CD4-positive, alpha-beta T cell treated with Interleukin-6 for 4 hours (primary cell): ENCODE measurements around the gene UBA1.
"Not testable (repeated sequence)": the region's sequence is repeated elsewhere in the genome, so short reads cannot be mapped to it uniquely, and the experiment has no call there.

ENCODE experiments used
- DNase-seq: peaks from one replicate; pipeline ENCODE4 v3.0.0-alpha.2; 2020; ENCODE audit warnings: mixed read lengths

UBA1 gene

DNA sequence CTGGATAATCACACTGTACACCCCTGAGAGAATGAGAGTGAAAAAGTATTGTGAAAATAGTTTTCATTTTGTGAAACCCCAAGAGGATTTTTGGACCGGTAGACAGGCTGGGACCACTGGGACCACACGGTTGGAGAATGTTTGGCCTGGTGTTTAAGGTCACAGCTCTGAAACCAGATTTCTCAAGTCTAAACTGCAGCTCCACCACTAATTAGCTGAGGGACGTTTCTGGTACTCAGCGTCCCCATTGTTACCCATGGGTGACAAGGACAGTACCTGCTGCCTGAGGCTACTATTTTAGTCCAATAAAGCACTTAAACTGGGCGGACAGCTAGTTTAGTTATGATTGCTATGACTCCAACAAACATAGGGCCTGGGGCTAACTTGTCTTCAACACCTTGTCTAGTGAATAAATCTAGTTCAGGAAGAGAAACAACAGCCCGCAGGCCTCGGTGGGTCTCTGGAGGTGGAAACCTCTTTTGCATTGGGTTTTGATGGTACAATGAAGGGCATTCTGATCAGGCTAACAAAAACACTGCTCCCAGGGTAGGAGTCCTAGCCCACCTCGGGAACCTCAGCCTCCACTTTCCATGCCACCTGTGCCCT lies 38.7 kb downstream of the UBA1 start:
- DNase-seq = no peak

DNA sequence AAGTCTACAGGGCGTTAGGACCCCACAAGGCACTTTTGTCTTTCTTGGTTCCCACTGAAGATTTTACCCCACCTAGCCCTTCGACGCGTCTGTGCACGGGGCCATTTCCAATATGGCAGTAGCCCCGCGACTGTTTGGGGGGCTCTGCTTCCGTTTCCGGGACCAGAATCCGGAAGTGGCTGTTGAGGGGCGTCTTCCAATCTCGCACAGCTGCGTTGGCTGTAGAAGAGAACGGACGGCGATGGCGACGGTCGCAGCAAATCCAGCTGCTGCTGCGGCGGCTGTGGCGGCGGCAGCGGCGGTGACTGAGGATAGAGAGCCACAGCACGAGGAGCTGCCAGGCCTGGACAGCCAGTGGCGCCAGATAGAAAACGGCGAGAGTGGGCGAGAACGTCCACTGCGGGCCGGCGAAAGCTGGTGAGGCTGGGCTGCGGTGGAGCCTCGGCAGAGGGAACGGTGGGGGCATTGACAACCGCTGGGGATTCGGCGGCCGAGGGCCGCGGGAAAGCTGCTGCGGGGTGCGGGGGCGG lies 39.2 kb downstream of the UBA1 start, which contains the start of gene USP11:
TSS of gene USP11 (plus strand) at position 207 of the 530 bp plus-strand sequence. CDS start at position 242, 35 bp downstream.
- peak; percentile 38 for DNase-seq

DNA sequence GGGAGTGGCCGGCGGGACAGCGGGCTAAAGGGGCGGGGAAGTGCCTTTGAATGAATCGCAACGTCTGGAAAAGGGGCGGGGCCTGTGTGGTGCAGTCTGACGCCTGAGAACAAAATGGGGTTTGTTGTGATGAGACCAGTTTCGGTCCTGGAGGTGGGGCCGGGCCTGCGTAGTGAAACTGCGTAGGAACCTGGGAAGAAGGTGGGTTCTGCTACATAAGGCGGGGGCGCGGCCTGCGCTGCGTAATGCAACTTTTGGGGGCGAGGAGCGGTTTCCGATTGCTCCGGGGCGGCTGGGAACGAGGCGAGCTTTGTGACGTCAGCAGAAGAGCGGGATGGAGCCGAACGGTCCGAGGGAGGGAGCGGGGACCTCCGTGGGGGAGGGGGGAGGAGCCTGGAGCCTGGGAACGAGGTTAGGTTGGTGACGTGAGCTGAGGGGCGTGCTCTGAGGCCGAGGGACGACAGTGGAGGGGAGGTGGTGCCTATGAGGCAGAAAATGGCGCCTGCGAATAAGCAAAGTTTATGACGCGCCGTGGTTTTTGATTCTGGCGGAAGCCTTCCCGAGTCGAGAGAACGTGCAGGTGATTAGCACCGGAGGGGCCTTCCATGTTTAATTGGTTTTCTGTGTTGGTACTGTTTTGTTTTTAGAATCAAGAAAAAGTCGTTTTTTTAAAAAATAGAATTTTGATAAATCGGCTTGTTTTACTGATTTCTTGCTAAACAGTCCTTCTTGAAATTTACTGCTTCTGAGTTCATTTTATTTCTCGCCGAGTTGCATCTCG lies 39.9 kb downstream of the UBA1 start:
- DNase-seq = peak; percentile 98

DNA sequence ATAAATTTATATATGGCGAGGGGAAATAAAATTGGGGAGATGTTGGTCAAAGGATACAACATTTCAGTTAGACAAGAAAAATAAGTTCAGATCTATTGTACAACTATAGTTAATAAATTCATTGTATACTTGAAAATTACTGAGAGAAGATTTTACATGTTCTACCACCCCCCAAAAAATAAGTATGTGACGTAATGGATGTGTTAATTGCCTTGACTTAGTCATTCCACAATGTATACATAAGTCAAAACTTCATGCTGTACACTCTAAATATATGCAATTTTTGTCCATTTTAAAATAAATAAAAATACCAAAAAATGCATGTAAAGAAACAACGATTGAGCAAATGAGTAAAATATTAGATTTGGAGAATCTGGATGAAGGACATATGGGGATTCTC lies 41.0 kb downstream of the UBA1 start:
- DNase-seq = no peak

GRCh38 chrX:47235691-47236103 lies 42.1 kb downstream of the UBA1 start:
- no peak for DNase-seq

DNA sequence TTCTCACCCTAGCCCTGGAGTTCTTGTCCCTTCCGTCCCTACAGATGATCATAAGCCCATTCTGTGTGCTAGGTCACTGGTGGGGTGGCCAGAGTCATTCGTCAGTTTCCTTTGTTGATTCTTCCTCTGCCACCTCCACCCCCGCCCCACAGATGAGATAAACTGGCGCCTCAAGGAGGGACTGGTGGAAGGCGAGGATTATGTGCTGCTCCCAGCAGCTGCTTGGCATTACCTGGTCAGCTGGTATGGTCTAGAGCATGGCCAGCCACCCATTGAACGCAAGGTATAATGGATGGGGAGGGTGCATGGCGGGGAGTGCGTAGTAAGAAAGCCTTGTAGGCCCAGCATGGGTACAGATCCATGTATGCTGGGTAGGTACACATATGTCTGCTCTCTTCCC lies 45.6 kb downstream of the UBA1 start:
- no peak for DNase-seq

GRCh38 chrX:47239898-47240545 lies 46.4 kb downstream of the UBA1 start:
- no peak for DNase-seq

GRCh38 chrX:47240619-47241018 lies 47.0 kb downstream of the UBA1 start:
- no peak for DNase-seq

GRCh38 chrX:47241201-47242011 lies 47.8 kb downstream of the UBA1 start:
- DNase-seq = no peak

DNA sequence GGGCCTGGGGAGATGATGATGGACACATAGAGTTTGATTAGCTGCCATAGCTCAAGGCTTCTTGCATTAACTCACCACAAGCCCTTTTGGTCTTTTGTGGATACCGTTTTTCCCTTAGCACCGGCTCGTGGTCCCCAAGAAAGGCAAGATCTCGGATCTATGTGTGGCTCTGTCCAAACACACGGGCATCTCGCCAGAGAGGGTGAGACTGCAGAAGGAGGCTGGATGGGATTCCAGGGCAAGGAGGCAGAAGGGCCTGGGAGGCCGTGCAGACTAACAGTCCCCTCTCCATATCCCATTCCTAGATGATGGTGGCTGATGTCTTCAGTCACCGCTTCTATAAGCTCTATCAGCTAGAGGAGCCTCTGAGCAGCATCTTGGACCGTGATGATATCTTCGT lies 48.7 kb downstream of the UBA1 start:
- no peak for DNase-seq

GRCh38 chrX:47243351-47243750 lies 49.7 kb downstream of the UBA1 start:
- no peak for DNase-seq

DNA sequence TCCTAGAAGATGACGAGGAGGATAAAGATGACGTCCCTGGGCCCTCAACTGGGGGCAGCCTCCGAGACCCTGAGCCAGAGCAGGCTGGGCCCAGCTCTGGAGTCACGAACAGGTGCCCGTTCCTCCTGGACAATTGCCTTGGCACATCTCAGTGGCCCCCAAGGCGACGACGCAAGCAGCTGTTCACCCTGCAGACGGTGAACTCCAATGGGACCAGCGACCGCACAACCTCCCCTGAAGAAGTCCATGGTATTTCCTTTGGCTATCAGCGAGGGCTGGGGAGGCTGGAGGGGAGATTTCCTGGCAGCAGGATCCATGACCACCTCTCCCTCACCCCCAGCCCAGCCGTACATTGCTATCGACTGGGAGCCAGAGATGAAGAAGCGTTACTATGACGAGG lies 51.0 kb downstream of the UBA1 start:
- no peak for DNase-seq

DNA sequence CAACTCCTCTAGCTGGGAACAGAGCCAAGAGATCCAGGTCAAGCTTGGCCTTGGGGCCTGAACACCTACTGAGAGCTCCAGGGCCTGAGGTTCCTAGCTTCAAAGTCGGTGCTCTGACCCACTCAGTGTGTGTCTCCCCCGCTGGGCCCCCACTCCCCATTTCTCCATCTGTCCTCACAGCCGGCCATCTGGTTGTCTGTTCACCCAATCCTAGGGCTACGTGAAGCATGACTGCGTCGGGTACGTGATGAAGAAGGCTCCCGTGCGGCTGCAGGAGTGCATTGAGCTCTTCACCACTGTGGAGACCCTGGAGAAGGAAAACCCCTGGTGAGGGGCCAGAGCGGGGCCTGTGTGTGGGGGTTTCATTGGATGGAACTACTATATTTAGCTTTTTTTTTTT lies 51.5 kb downstream of the UBA1 start:
- DNase-seq = no peak

DNA sequence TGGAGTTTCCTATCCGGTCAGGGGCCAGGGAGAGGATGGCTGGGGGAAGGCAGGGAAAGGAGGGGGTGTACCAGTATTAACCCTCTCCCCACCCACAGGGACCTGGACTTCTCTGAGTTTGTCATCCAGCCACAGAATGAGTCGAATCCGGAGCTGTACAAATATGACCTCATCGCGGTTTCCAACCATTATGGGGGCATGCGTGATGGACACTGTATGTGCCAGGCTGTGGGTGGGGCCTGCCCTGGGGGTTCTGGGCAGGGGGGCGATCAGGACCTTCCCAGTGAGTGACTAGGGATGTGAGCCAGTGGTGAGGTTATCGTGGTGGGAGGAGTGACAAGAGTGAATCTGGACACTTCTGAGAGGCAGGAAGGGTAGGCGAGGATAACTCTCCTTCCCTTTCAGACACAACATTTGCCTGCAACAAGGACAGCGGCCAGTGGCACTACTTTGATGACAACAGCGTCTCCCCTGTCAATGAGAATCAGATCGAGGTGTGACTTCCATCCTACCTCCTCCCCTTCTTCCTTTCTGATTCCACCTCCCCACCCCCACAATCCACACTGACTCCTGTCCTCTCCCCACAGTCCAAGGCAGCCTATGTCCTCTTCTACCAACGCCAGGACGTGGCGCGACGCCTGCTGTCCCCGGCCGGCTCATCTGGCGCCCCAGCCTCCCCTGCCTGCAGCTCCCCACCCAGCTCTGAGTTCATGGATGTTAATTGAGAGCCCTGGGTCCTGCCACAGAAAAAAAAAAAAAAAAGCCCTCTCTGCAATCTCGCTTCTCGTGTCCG lies 53.8 kb downstream of the UBA1 start:
- no peak for DNase-seq

GRCh38 chrX:47247999-47248320 lies 54.3 kb downstream of the UBA1 start:
- no peak for DNase-seq

- no peak for DNase-seq
These were observed 54.9 kb downstream of the UBA1 start for GRCh38 chrX:47248576-47248975.

DNA sequence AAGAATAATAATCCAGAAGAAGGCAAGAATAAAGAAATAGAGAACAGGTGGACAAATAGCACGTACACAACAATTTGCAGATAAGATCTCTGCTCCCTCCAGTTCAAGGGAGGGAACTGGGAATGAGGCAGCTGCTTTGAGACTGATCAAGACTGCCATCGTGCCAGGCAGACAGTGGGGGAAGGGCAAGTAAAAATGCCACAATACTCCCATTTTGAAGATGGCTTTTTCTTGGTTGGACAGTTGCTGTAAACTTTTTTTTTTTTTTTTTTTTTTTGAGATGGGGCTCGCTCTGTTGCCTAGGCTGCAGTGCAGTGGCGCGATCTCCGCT lies 56.4 kb downstream of the UBA1 start:
- no peak for DNase-seq

DNA sequence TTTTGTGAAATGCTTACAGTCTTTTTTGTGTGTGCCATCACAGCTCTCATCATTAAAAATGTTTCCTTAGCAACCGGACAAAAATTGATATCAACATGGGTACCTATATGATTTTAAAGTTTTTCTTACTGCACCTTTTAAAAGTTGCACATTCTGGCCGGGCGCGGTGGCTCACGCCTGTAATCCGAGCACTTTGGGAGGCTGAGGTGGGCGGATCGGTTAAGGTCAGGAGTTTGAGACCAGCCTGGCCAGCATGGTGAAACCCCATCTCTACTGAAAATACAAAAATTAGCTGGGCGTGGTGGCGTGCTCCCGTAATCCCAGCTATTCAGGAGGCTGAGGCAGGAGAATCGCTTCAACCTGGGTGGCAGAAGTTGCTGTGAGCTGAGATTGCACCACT lies 64.0 kb downstream of the UBA1 start:
- DNase-seq = not testable (repeated sequence)
